ENCODE results near the gene CFL1. TPM values are rescaled to one million over a fixed set of nuclear protein-coding genes. Genes with fewer than 3 reads are reported as not detected.

The CFL1 gene
- total and polyA plus RNA-seq, 10 of the 15 experiments (the other 5 are each of a cell fraction or from before 2014, with no cell fraction given): 164 to 2,994 (median 1,500) TPM

DNA sequence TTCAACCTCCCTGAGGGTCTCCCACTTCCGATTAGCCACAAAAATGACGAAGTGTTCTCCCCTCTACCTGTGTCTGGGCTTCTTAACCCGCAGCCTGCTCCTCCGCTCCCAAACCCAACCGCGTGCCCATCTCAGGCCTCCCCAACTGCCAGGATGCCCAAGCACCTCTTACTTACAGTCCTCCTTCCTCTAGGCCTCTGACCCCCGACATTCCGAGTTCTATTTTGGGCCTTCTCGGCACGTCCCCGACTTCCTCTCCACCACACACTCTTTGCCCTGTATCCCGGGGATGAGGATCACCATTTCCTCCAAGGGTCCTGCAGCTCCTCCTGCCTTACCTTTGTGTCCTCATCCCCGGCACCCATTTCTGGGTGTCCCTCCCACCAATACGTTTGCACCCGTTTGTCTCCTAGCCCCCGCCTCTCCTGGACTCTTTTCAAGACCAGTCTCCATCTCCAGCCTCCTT, 1.9 kb upstream of the CFL1 start (continued):
- TF ChIP-seq JUND (IDR thresholded peaks at IDR 0.05; ENCODE audit: low read depth, low read length): no peak
- peak in 1 of 2 experiments; percentile 64; a peak in 1 of 4 replicates for TF ChIP-seq IKZF2 (IDR thresholded peaks at IDR 0.05)
- no peak for TF ChIP-seq E2F4 (IDR thresholded peaks at IDR 0.05; ENCODE audit: low read depth, low read length)
- no peak for TF ChIP-seq EGR1 (IDR thresholded peaks at IDR 0.05; ENCODE audit: borderline replicate concordance in 1 of 2, low read depth in 2 of 2, low read length in 2 of 2)
- TF ChIP-seq ZBTB11 (CRISPR knock-in tag; IDR thresholded peaks at IDR 0.05): no peak
- TF ChIP-seq SMAD5 (IDR thresholded peaks at IDR 0.05; ENCODE audit: low read depth): no peak; the same call in 1 of the 2 replicates
- no peak for TF ChIP-seq MEF2A (IDR thresholded peaks at IDR 0.05; ENCODE audit: insufficient read depth, low read depth, low read length)
- no peak for TF ChIP-seq RUNX3 (IDR thresholded peaks at IDR 0.05; ENCODE audit: low read length)
- TF ChIP-seq SIN3A (IDR thresholded peaks at IDR 0.05; ENCODE audit: low read depth, low read length): no peak
- TF ChIP-seq SUZ12 (IDR thresholded peaks at IDR 0.05; ENCODE audit: unreplicated experiment): no peak
- TF ChIP-seq SMC3 (IDR thresholded peaks at IDR 0.05; ENCODE audit: borderline replicate concordance, low read length): 0 out of 2 replicates have a peak, but pooled peaks have one; percentile 5
- TF ChIP-seq GATAD2B (conservative IDR thresholded peaks at IDR 0.05; ENCODE audit: low read depth): no peak
- peak; percentile 87 for TF ChIP-seq SMAD1 (IDR thresholded peaks at IDR 0.05; ENCODE audit: low read depth, partially characterized antibody)
- TF ChIP-seq ATF7 (IDR thresholded peaks at IDR 0.05; ENCODE audit: low read depth): peak; percentile 66
- no peak for TF ChIP-seq STAT3 (IDR thresholded peaks at IDR 0.05; ENCODE audit: low read depth, low read length)
- peak; percentile 67 for TF ChIP-seq RAD51 (IDR thresholded peaks at IDR 0.05)
- peak; percentile 94; the same call in 1 of the 2 replicates for TF ChIP-seq NBN (IDR thresholded peaks at IDR 0.05)
- no peak for TF ChIP-seq MYB (IDR thresholded peaks at IDR 0.05; ENCODE audit: borderline replicate concordance, low read depth, low read length)
- no peak for TF ChIP-seq TBL1XR1 (IDR thresholded peaks at IDR 0.05; ENCODE audit: low read depth, low read length)
- no peak for TF ChIP-seq NFIC (IDR thresholded peaks at IDR 0.05; ENCODE audit: low read depth, low read length)
- TF ChIP-seq, protein P1, sequence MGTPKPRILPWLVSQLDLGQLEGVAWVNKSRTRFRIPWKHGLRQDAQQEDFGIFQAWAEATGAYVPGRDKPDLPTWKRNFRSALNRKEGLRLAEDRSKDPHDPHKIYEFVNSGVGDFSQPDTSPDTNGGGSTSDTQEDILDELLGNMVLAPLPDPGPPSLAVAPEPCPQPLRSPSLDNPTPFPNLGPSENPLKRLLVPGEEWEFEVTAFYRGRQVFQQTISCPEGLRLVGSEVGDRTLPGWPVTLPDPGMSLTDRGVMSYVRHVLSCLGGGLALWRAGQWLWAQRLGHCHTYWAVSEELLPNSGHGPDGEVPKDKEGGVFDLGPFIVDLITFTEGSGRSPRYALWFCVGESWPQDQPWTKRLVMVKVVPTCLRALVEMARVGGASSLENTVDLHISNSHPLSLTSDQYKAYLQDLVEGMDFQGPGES (IDR thresholded peaks at IDR 0.05): no peak
- TF ChIP-seq ZNF274 (IDR thresholded peaks at IDR 0.05; ENCODE audit: insufficient read depth, insufficient read length): no peak
- no peak for TF ChIP-seq POU2F2 (IDR thresholded peaks at IDR 0.05; ENCODE audit: borderline replicate concordance, low read depth, low read length)
- TF ChIP-seq PAX5 (IDR thresholded peaks at IDR 0.05; ENCODE audit: borderline replicate concordance, low read depth, low read length): no peak
- TF ChIP-seq RAD21 (IDR thresholded peaks at IDR 0.05; ENCODE audit: insufficient read depth, low read depth, low read length): no peak
- no peak for TF ChIP-seq HDAC2 (IDR thresholded peaks at IDR 0.05)
- no peak for TF ChIP-seq NR2C1 (IDR thresholded peaks at IDR 0.05)
- peak; percentile 34; the same call in 1 of the 2 replicates for TF ChIP-seq POLR2A (IDR thresholded peaks at IDR 0.05; ENCODE audit: low read depth, low read length)
- TF ChIP-seq NRF1 (conservative IDR thresholded peaks at IDR 0.05; ENCODE audit: low read depth, low read length): no peak
- TF ChIP-seq NR2C2 (IDR thresholded peaks at IDR 0.05; ENCODE audit: borderline replicate concordance, control insufficient read depth, insufficient read length, low read depth): no peak

Data from GM12878 (cell line).